ENCODE data around the gene ZDHHC18.
"Not testable (repeated sequence)": the region's sequence is repeated elsewhere in the genome, so short reads cannot be mapped to it uniquely, and the experiment has no call there.

ZDHHC18 gene

GRCh38 chr1:26858160-26858559, 31.7 kb downstream of the ZDHHC18 start:
- no peak for DNase-seq (ENCODE audit: low spot score)

GRCh38 chr1:26858891-26859640, 32.6 kb downstream of the ZDHHC18 start:
- no peak for DNase-seq (ENCODE audit: low spot score)

- DNase-seq (ENCODE audit: low spot score): peak; percentile 46
Observed at GRCh38 chr1:26861286-26861701, 34.8 kb downstream of the ZDHHC18 start.

- no peak for DNase-seq (ENCODE audit: low spot score)
Observed at GRCh38 chr1:26861889-26862378, 35.4 kb downstream of the ZDHHC18 start.

- no peak for DNase-seq (ENCODE audit: low spot score)
Observed at GRCh38 chr1:26862781-26863684, 36.5 kb downstream of the ZDHHC18 start, which contains the start of gene SFN. Gene SFN (plus strand): TSS chr1:26863149. CDS start chr1:26863213, 64 bp downstream.

- no peak for DNase-seq (ENCODE audit: low spot score)
Observed at GRCh38 chr1:26863685-26864077, 37.2 kb downstream of the ZDHHC18 start.

- peak; percentile 96 for DNase-seq (ENCODE audit: low spot score)
Observed at GRCh38 chr1:26864610-26865480, 38.4 kb downstream of the ZDHHC18 start.

GRCh38 chr1:26873097-26873496, 46.6 kb downstream of the ZDHHC18 start:
- DNase-seq (ENCODE audit: low spot score): not testable (repeated sequence)

- no peak for DNase-seq (ENCODE audit: low spot score)
Observed at GRCh38 chr1:26874896-26875295, 48.4 kb downstream of the ZDHHC18 start.

- DNase-seq (ENCODE audit: low spot score): no peak
Observed at GRCh38 chr1:26877326-26877725, 50.8 kb downstream of the ZDHHC18 start.

- DNase-seq (ENCODE audit: low spot score): no peak
Observed at GRCh38 chr1:26879793-26880192, 53.3 kb downstream of the ZDHHC18 start.

GRCh38 chr1:26881611-26882010, 55.1 kb downstream of the ZDHHC18 start:
- DNase-seq (ENCODE audit: low spot score): not testable (repeated sequence)

GRCh38 chr1:26882696-26883463, 56.4 kb downstream of the ZDHHC18 start:
- DNase-seq (ENCODE audit: low spot score): no peak

GRCh38 chr1:26887125-26887524, 60.6 kb downstream of the ZDHHC18 start:
- DNase-seq (ENCODE audit: low spot score): peak; percentile 44

- no peak for DNase-seq (ENCODE audit: low spot score)
Observed at GRCh38 chr1:26888231-26888630, 61.7 kb downstream of the ZDHHC18 start.

- DNase-seq (ENCODE audit: low spot score): peak; percentile 89
Observed at GRCh38 chr1:26889551-26890466, 63.3 kb downstream of the ZDHHC18 start, which contains the start of gene GPN2. Gene GPN2 (minus strand): TSS chr1:26890283. CDS start chr1:26890096, 187 bp downstream.

- DNase-seq (ENCODE audit: low spot score): no peak
Observed at GRCh38 chr1:26890467-26890796, 63.9 kb downstream of the ZDHHC18 start.

GRCh38 chr1:26894263-26894662, 67.8 kb downstream of the ZDHHC18 start:
- DNase-seq (ENCODE audit: low spot score): no peak

GRCh38 chr1:26897351-26897750, 70.9 kb downstream of the ZDHHC18 start:
- no peak for DNase-seq (ENCODE audit: low spot score)

Data from AG08395 (cell line).